ENCODE results near the gene KANSL1L. TPM values are rescaled to one million over a fixed set of nuclear protein-coding genes. Genes with fewer than 3 reads are reported as not detected.

Gene KANSL1L
- total and polyA plus RNA-seq, 2 experiments from 2014 or later, result 2.6 to 13.2 TPM

- in situ Hi-C loops (cut with MboI), result no loop called here
- DNase-seq, result no peak
- Histone ChIP-seq H3K9me3 (ENCODE audit: low read depth) (no peaks in the 10 kb centered on the region), H3K36me3 (ENCODE audit: low read depth) (peaks cover 16% of the 10 kb centered on the region), H3K9ac (no peak overlapping the region), H3K4me3 (no peak overlapping the region), H3K4me1 (ENCODE audit: insufficient read depth) (no peaks in the 10 kb centered on the region), H2AFZ (no peak overlapping the region), H3K4me2 (ENCODE audit: unreplicated experiment) (no peak overlapping the region), H3K27ac (no peak overlapping the region), H4K20me1 (ENCODE audit: insufficient read depth) (no peaks in the 10 kb centered on the region), H3K9me2 (ENCODE audit: insufficient read depth) (no peaks in the 10 kb centered on the region), H3K79me2 (ENCODE audit: insufficient read depth) (no peaks in the 10 kb centered on the region), H3F3A (ENCODE audit: insufficient read depth) (peaks cover 5% of the 10 kb centered on the region; the same call in 1 of the 2 replicates), H3K27me3 (replicated peaks; ENCODE audit: insufficient read depth) (no peaks in the 10 kb centered on the region)
- TF ChIP-seq EZH2 (IDR thresholded peaks at IDR 0.05; ENCODE audit: insufficient read depth, poor library complexity, severe bottlenecking) (no peak), EZH2phosphoT487 (IDR thresholded peaks at IDR 0.05; ENCODE audit: insufficient read depth, low read depth) (no peak)
- 97 to 100% methylated on average over 2 of the region's 2 CpGs for WGBS, 2 experiments (ENCODE audit: low coverage in 1 of 2, low lambda C conversion rate in 2 of 2, missing lambda C conversion rate in 2 of 2)
These were observed 143.0 kb downstream of the KANSL1L start for GRCh38 chr2:210028178-210028577.

GRCh38 chr2:210027608-210028007 is 143.6 kb downstream of the KANSL1L start:
- TF ChIP-seq EZH2 (IDR thresholded peaks at IDR 0.05; ENCODE audit: insufficient read depth, poor library complexity, severe bottlenecking) (no peak), EZH2phosphoT487 (IDR thresholded peaks at IDR 0.05; ENCODE audit: insufficient read depth, low read depth) (no peak)
- Histone ChIP-seq H3K4me2 (ENCODE audit: unreplicated experiment) (no peak overlapping the region), H3K27me3 (replicated peaks; ENCODE audit: insufficient read depth) (no peaks in the 10 kb centered on the region), H3F3A (ENCODE audit: insufficient read depth) (peaks cover 5% of the 10 kb centered on the region; the same call in 1 of the 2 replicates), H3K9me3 (ENCODE audit: low read depth) (no peaks in the 10 kb centered on the region), H3K9ac (no peak overlapping the region), H3K27ac (no peak overlapping the region), H3K4me3 (no peak overlapping the region), H3K4me1 (ENCODE audit: insufficient read depth) (no peaks in the 10 kb centered on the region), H3K79me2 (ENCODE audit: insufficient read depth) (no peaks in the 10 kb centered on the region), H2AFZ (no peak overlapping the region), H4K20me1 (ENCODE audit: insufficient read depth) (no peaks in the 10 kb centered on the region), H3K9me2 (ENCODE audit: insufficient read depth) (no peaks in the 10 kb centered on the region), H3K36me3 (ENCODE audit: low read depth) (peaks cover 16% of the 10 kb centered on the region)
- DNase-seq, result no peak
- WGBS, 2 experiments (ENCODE audit: low coverage in 1 of 2, low lambda C conversion rate in 2 of 2, missing lambda C conversion rate in 2 of 2), result 94 to 97% methylated on average over 2 of the region's 2 CpGs
- in situ Hi-C loops (cut with MboI), result no loop called here

GRCh38 chr2:210022824-210023223 is 148.4 kb downstream of the KANSL1L start:
- H3K4me2 ChIP-seq (ENCODE audit: unreplicated experiment), result no peak overlapping the region
- H4K20me1 ChIP-seq (ENCODE audit: insufficient read depth), result no peaks in the 10 kb centered on the region
- no peaks in the 10 kb centered on the region for H3K9me3 ChIP-seq (ENCODE audit: low read depth)
- H3K36me3 ChIP-seq (ENCODE audit: low read depth), result peaks cover 56% of the 10 kb centered on the region
- no peaks in the 10 kb centered on the region for H3K4me1 ChIP-seq (ENCODE audit: insufficient read depth)
- H3K79me2 ChIP-seq (ENCODE audit: insufficient read depth), result peaks cover 5% of the 10 kb centered on the region; the same call in 1 of the 2 replicates
- no peaks in the 10 kb centered on the region for H3K9me2 ChIP-seq (ENCODE audit: insufficient read depth)
- WGBS, 2 experiments (ENCODE audit: low coverage in 1 of 2, low lambda C conversion rate in 2 of 2, missing lambda C conversion rate in 2 of 2), result 94 to 97% methylated on average over 3 of the region's 3 CpGs
- H3K27me3 ChIP-seq (replicated peaks; ENCODE audit: insufficient read depth), result no peaks in the 10 kb centered on the region
- TF ChIP-seq EZH2 (IDR thresholded peaks at IDR 0.05; ENCODE audit: insufficient read depth, poor library complexity, severe bottlenecking), result no peak
- no peak overlapping the region for H3K9ac ChIP-seq
- no peak overlapping the region for H3K4me3 ChIP-seq
- no peak for DNase-seq
- no peak overlapping the region for H3K27ac ChIP-seq
- H3F3A ChIP-seq (ENCODE audit: insufficient read depth), result no peaks in the 10 kb centered on the region
- no peak overlapping the region for H2AFZ ChIP-seq
- in situ Hi-C loops (cut with MboI), result no loop called here

- Histone ChIP-seq H3K9me3 (ENCODE audit: low read depth) (no peaks in the 10 kb centered on the region), H3K27me3 (replicated peaks; ENCODE audit: insufficient read depth) (no peaks in the 10 kb centered on the region), H3K9me2 (ENCODE audit: insufficient read depth) (no peaks in the 10 kb centered on the region), H3K4me1 (ENCODE audit: insufficient read depth) (no peaks in the 10 kb centered on the region), H2AFZ (no peak overlapping the region), H3K36me3 (ENCODE audit: low read depth) (peaks cover 76% of the 10 kb centered on the region), H3K9ac (no peak overlapping the region), H4K20me1 (ENCODE audit: insufficient read depth) (0 out of 2 replicates have a peak, but pooled peaks cover 4% of the 10 kb centered on the region), H3K79me2 (ENCODE audit: insufficient read depth) (peaks cover 16% of the 10 kb centered on the region), H3K27ac (no peak overlapping the region), H3K4me3 (no peak overlapping the region), H3K4me2 (ENCODE audit: unreplicated experiment) (no peak overlapping the region), H3F3A (ENCODE audit: insufficient read depth) (no peaks in the 10 kb centered on the region)
- in situ Hi-C loops (cut with MboI), result no loop called here
- WGBS, 2 experiments (ENCODE audit: low coverage in 1 of 2, low lambda C conversion rate in 2 of 2, missing lambda C conversion rate in 2 of 2), result 90 to 97% methylated on average over 1 of the region's 1 CpG
- DNase-seq, result no peak
- no peak for TF ChIP-seq EZH2 (IDR thresholded peaks at IDR 0.05; ENCODE audit: insufficient read depth, poor library complexity, severe bottlenecking)
- no peak for TF ChIP-seq EZH2phosphoT487 (IDR thresholded peaks at IDR 0.05; ENCODE audit: insufficient read depth, low read depth)
These were observed 151.1 kb downstream of the KANSL1L start for GRCh38 chr2:210020138-210020537.

GRCh38 chr2:210009896-210010295 is 161.3 kb downstream of the KANSL1L start:
- no peak overlapping the region for H2AFZ ChIP-seq
- 76 to 83% methylated on average over 3 of the region's 3 CpGs for WGBS, 2 experiments (ENCODE audit: low coverage in 1 of 2, low lambda C conversion rate in 2 of 2, missing lambda C conversion rate in 2 of 2)
- TF ChIP-seq EZH2phosphoT487 (IDR thresholded peaks at IDR 0.05; ENCODE audit: insufficient read depth, low read depth), result no peak
- TF ChIP-seq EZH2 (IDR thresholded peaks at IDR 0.05; ENCODE audit: insufficient read depth, poor library complexity, severe bottlenecking), result no peak

More at GRCh38 chr2:210009896-210010295, 161.3 kb downstream of the KANSL1L start:
- Histone ChIP-seq H3K9me3 (ENCODE audit: low read depth) (no peaks in the 10 kb centered on the region), H3K27me3 (replicated peaks; ENCODE audit: insufficient read depth) (no peaks in the 10 kb centered on the region), H4K20me1 (ENCODE audit: insufficient read depth) (peaks cover 6% of the 10 kb centered on the region; the same call in 1 of the 2 replicates), H3K9me2 (ENCODE audit: insufficient read depth) (no peaks in the 10 kb centered on the region), H3K9ac (no peak overlapping the region), H3K4me2 (ENCODE audit: unreplicated experiment) (no peak overlapping the region), H3K4me1 (ENCODE audit: insufficient read depth) (peaks cover 12% of the 10 kb centered on the region), H3K4me3 (no peak overlapping the region), H3K79me2 (ENCODE audit: insufficient read depth) (peaks cover 99% of the 10 kb centered on the region), H3F3A (ENCODE audit: insufficient read depth) (no peaks in the 10 kb centered on the region), H3K36me3 (ENCODE audit: low read depth) (peaks cover 15% of the 10 kb centered on the region), H3K27ac (no peak overlapping the region)
- DNase-seq, result no peak
- in situ Hi-C loops (cut with MboI), result no loop called here

Measured in GM23248 (cell line).